Parathyroid adenoma (tissue), 2 donors: ENCODE measurements around the gene B3GAT2.
"Not testable (repeated sequence)": the region's sequence is repeated elsewhere in the genome, so short reads cannot be mapped to it uniquely, and the experiment has no call there.

ENCODE experiments used
- H2AFZ ChIP-seq: fragments of 300-600 bp; sonication (generic); one replicate; pipeline ENCODE4 v1.7.0; 2017; ENCODE audit warnings: antibody characterized with exemption, mild to moderate bottlenecking
- H3K27ac ChIP-seq: fragments of 300-600 bp; sonication (generic); one replicate; pipeline ENCODE4 v1.7.0; 2017
- H3K27me3 ChIP-seq: fragments of 300-600 bp; sonication (generic); one replicate; pipeline ENCODE4 v1.7.0; 2017; ENCODE audit warnings: low read length; ENCODE audit not compliant: control insufficient read depth, insufficient read depth
- H3K36me3 ChIP-seq: fragments of 300-600 bp; sonication (generic); one replicate; pipeline ENCODE4 v1.7.0; 2017; ENCODE audit warnings: low read length; ENCODE audit not compliant: control insufficient read depth, insufficient read depth
- H3K4me1 ChIP-seq: fragments of 300-600 bp; sonication (generic); one replicate; pipeline ENCODE4 v1.7.0; 2017; ENCODE audit warnings: control low read depth
- H3K4me2 ChIP-seq: fragments of 300-600 bp; sonication (generic); one replicate; pipeline ENCODE4 v1.7.0; 2017; ENCODE audit warnings: low read length
- H3K4me3 ChIP-seq: fragments of 300-600 bp; sonication (generic); one replicate; pipeline ENCODE4 v1.7.0; 2017; ENCODE audit warnings: low read depth, low read length
- H3K79me2 ChIP-seq: fragments of 300-600 bp; sonication (generic); one replicate; pipeline ENCODE4 v1.7.0; 2017; ENCODE audit warnings: control low read depth
- H3K9ac ChIP-seq: fragments of 300-600 bp; sonication (generic); one replicate; pipeline ENCODE4 v1.7.0; 2017; ENCODE audit warnings: mild to moderate bottlenecking
- H3K9me3 ChIP-seq: fragments of 300-600 bp; sonication (generic); one replicate; pipeline ENCODE4 v1.7.0; 2017; ENCODE audit warnings: low read length; ENCODE audit not compliant: control insufficient read depth
- TF ChIP-seq, protein P1 (sequence below): fragments of 300-600 bp; sonication (generic); IDR thresholded peaks from one replicate; pipeline ENCODE4 v1.7.0; 2017; ENCODE audit warnings: antibody characterized with exemption, mild to moderate bottlenecking
- donor health status: primary hyperparathyroidism.

B3GAT2 gene

DNA sequence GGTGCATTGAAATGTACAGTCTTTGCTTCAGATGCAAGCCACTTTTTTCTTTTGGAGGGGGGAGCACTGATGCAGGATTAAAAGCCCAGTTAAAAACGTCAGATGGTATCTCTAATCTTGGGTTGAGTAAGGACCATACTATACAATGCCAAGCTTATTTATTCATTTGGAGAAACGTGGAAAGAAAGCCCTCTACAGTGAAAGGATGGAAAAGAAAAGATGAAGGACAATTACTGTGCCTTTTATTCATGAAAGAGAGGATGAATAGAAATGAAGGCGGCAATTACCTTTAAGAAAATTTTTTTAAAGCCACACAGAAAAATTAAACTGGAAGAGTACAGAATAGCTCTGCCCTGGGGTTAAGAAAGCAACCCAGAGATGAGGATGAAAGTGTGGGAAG is 2.7 kb downstream of the B3GAT2 start:
- H3K4me2 ChIP-seq = no peak overlapping the region
- H3K9ac ChIP-seq = no peak overlapping the region
- H3K4me1 ChIP-seq = no peaks in the 10 kb centered on the region
- H2AFZ ChIP-seq = no peak overlapping the region
- H3K27ac ChIP-seq = no peak overlapping the region
- H3K79me2 ChIP-seq = no peaks in the 10 kb centered on the region
- H3K9me3 ChIP-seq = no peaks in the 10 kb centered on the region
- H3K27me3 ChIP-seq = no peaks in the 10 kb centered on the region
- H3K36me3 ChIP-seq = no peaks in the 10 kb centered on the region
- TF ChIP-seq, protein P1, sequence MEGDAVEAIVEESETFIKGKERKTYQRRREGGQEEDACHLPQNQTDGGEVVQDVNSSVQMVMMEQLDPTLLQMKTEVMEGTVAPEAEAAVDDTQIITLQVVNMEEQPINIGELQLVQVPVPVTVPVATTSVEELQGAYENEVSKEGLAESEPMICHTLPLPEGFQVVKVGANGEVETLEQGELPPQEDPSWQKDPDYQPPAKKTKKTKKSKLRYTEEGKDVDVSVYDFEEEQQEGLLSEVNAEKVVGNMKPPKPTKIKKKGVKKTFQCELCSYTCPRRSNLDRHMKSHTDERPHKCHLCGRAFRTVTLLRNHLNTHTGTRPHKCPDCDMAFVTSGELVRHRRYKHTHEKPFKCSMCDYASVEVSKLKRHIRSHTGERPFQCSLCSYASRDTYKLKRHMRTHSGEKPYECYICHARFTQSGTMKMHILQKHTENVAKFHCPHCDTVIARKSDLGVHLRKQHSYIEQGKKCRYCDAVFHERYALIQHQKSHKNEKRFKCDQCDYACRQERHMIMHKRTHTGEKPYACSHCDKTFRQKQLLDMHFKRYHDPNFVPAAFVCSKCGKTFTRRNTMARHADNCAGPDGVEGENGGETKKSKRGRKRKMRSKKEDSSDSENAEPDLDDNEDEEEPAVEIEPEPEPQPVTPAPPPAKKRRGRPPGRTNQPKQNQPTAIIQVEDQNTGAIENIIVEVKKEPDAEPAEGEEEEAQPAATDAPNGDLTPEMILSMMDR = no peak
- H3K4me3 ChIP-seq = no peak overlapping the region

DNA sequence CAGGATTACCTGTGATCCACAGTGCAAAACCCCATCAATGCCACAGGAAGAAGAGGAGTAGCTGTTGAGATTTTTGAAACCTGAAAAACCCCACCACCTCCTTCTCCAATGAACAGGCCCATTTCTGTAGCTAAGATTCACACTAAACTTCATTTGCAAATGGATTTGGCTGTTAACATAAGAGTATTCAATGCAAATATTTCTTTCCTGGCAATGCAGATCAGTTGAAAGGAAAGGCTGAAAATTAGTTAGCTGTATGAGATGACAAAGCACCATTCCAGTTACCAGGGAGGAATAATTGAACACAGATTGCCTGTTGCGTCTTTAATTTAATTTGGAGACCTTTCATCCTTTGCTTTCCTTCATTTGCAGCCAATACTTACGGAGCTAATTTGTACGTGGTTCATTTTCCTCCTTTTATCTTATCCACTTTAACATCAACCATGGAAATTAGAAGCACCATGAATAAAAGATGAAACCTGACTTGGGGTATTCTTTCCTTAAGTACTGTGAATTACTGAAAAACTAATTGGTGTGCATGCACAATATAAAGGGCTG is 4.2 kb downstream of the B3GAT2 start:
- Histone ChIP-seq H3K9ac (no peak overlapping the region), H3K4me2 (no peak overlapping the region), H3K9me3 (no peaks in the 10 kb centered on the region), H3K79me2 (no peaks in the 10 kb centered on the region), H3K4me1 (no peaks in the 10 kb centered on the region), H3K36me3 (no peaks in the 10 kb centered on the region), H3K27me3 (no peaks in the 10 kb centered on the region), H2AFZ (no peak overlapping the region), H3K27ac (no peak overlapping the region), H3K4me3 (no peak overlapping the region)
- TF ChIP-seq, protein P1 = no peak

GRCh38 chr6:70944321-70944720 is 12.5 kb downstream of the B3GAT2 start:
- H3K36me3 ChIP-seq, H3K27ac ChIP-seq, H3K27me3 ChIP-seq, H3K4me3 ChIP-seq, H3K9me3 ChIP-seq, H3K4me1 ChIP-seq, H3K79me2 ChIP-seq, H3K4me2 ChIP-seq, H2AFZ ChIP-seq, H3K9ac ChIP-seq: not testable (repeated sequence)

GRCh38 chr6:70933853-70934252 is 23.0 kb downstream of the B3GAT2 start:
- Histone ChIP-seq H3K27me3 (no peaks in the 10 kb centered on the region), H3K9ac (no peak overlapping the region), H3K4me3 (no peak overlapping the region), H3K79me2 (no peaks in the 10 kb centered on the region), H3K4me2 (no peak overlapping the region), H3K36me3 (no peaks in the 10 kb centered on the region), H2AFZ (no peak overlapping the region), H3K4me1 (no peaks in the 10 kb centered on the region), H3K27ac (no peak overlapping the region), H3K9me3 (no peaks in the 10 kb centered on the region)
- TF ChIP-seq, protein P1 = no peak

- Histone ChIP-seq H3K4me3 (no peak overlapping the region), H3K79me2 (no peaks in the 10 kb centered on the region), H3K4me2 (no peak overlapping the region), H3K9ac (no peak overlapping the region), H3K27ac (no peak overlapping the region), H3K27me3 (no peaks in the 10 kb centered on the region), H2AFZ (no peak overlapping the region), H3K36me3 (no peaks in the 10 kb centered on the region), H3K4me1 (no peaks in the 10 kb centered on the region), H3K9me3 (no peaks in the 10 kb centered on the region)
- TF ChIP-seq, protein P1 = no peak
Observed at GRCh38 chr6:70905742-70906141, 51.1 kb downstream of the B3GAT2 start.
